NCI-H345 treated with DMSO at 0.1 percent for 48 hours (cell line): ENCODE results near the gene GPR137B.

Experiments
- DNase-seq: peaks from one replicate; lab custom pipeline; 2025; ENCODE audit not compliant: unreplicated experiment; lab: John Stamatoyannopoulos, UW

Gene GPR137B

GRCh38 chr1:236193184-236193583, 50.8 kb downstream of the GPR137B start:
- no peak for DNase-seq

DNA sequence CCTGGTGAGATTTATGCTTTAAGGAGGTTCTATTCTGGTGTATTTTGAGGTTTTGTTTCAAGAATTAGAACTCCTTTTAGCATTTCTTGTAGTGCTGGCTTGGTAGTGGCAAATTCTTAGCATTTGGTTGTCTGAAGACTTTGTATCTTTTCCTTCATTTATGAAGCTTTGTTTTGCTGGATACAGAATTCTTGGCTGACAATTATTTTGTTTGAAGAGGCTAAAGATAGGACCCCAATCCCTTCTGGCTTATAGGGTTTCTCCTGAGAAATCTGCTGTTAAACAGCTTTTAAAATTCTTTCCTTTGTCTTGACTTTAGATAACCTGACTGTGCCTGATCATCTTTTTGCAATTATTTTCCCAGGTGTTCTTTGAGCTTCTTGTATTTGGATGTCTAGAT, 58.6 kb downstream of the GPR137B start:
- DNase-seq: no peak

- DNase-seq: no peak
Observed at GRCh38 chr1:236201786-236202185, 59.4 kb downstream of the GPR137B start.

GRCh38 chr1:236204039-236204438, 61.7 kb downstream of the GPR137B start:
- DNase-seq: no peak

DNA sequence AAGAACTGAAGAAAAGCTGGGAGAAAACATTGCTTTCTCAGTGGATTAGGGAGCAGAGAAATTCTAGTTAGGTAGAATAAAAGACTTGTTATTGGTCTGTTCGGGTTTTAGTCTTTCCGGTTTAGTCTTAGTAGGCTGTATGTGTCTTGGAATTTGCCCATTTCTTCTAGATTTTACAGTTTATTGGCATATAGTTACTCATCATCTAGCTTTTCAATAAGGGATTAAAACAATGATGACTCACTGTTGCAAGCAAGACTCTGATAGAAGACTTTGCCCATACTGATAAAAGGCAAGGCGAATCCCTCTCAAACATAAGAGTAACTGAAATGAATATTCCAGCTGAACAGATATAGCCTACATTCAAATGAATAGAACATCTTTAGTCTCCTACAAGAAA, 62.3 kb downstream of the GPR137B start:
- DNase-seq: no peak

DNA sequence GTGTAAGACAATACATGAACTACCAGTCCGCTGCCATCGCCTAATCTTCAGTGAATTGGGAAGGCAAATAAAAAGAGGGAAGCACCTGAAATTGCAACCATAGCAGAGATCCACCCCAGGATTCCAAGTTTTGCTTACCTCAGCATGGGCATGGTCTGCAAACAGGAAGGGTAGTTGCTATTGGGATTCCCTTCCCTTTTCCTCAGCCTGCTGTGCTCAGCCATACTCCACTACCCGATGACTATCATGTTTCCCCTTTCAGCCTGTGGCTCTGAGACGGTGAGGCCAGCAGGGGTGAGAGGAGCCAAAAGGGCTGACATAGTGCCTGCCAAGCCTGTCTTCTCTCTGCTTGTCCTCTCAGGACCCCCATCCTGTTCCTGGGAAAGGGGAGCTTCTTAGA, 64.2 kb downstream of the GPR137B start:
- no peak for DNase-seq

- DNase-seq: no peak
Observed at GRCh38 chr1:236207121-236207520, 64.8 kb downstream of the GPR137B start.

GRCh38 chr1:236207569-236207968, 65.2 kb downstream of the GPR137B start:
- DNase-seq: no peak

DNA sequence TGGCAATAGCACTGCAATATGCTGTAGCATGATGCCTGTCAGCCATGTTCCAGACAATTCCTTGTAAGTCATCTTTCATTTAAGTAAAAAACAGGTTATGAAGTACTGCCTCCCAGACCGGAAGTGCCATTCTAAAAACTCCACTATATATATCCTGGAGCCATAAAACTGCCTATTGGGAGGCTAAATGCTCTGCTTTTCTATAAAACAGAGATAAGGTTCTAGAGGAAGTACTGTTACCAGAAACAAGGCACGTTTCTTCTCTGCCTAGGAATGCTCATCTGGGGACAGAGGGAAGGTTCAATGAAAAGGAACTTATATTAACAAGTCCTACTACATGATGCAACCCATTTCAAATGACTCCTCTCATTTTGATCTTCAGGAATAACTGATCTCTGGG, 66.8 kb downstream of the GPR137B start:
- no peak for DNase-seq

DNA sequence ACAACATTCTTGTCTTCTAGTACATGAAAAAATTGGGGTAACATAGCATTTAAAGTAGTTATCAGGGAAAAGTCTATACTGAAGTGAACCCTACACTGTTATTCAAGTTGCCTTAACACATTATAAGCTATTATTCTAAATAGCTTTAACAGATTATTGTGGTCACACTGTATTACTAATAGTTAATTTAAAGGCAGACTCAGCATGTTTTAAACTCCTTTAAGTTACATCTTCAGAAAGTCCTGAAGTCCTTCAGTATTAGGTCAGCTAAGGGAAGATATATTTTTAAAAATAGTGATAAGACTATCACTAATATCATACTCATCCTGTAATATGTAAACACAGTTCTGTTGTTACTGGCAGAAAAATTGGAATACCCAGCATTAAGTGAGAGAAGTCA, 67.4 kb downstream of the GPR137B start:
- DNase-seq: no peak

DNA sequence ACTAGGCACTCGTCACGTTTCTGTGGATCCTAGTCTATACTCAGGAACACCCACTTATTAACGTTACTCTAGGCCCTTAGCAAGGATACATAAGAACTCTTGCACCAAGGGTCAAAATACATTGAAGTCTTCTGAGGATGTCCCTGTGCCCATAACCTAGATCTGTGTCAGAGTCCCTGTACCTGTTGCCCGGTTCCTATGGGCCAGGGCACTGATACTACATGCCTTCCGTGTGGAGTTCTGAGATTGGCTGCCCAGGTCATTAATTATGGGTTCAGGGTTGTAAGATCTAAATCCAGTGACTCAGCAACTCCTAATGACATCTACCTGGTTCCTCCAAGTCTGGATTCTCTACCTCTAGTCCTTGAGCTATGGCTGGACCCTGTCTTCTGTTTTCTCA, 69.5 kb downstream of the GPR137B start:
- DNase-seq: no peak

DNA sequence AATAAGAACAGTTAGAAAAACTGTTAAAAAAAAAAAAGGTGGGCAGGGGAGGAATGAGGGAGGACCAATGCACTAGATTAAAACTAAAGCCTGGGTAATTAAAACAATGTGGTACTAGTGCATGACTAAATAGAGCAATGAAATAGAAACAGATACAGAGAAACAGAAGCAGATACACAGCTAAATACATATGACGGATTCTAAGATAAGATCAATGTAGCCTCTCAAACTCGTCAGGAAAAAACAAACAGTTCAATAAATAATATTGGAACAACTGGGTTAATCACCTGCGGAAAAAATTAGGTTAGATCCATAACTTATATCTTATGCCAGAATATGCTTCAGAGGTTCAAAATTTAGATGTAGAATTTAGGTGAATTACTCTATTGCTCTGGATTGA, 71.2 kb downstream of the GPR137B start:
- DNase-seq: no peak

DNA sequence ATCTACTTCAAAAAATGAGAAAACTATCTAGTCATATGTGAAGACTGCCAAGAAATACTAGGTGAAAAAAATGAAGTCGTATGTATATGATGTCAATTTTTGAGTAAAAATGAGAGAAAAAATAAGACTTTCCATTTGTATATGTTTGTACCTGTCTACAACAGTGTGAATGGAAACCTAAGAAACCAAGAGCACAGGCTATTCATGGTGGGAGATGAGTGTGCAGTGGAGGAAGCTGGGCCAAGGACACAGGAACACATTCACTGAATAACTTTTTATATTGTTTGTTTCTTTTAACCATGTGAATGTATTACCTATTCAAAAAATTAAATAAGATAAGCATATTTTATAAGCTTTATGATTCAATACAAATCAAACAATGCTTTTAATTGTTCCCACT, 72.4 kb downstream of the GPR137B start:
- DNase-seq: no peak

GRCh38 chr1:236220473-236220872, 78.1 kb downstream of the GPR137B start:
- DNase-seq: no peak

DNA sequence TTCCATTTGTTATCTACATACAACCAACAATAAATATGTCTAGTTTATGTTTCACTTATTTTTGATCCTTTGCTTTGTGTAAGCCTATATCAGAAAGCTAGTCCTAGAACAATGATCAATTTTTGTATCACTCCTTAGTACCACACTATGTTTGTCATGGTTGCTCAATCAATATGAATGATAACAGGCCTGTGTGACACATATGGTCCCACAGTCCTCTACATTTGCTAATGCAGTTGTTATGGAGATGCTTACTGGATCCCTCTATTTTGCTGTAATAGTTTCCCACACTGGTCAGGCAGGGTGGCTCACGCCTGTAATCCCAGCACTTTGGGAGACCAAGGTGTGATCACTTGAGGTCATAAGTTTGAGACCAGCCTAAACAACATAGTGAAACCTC, 80.3 kb downstream of the GPR137B start:
- DNase-seq: no peak

- DNase-seq: no peak
Observed at GRCh38 chr1:236228411-236228810, 86.1 kb downstream of the GPR137B start.

GRCh38 chr1:236235116-236235515, 92.8 kb downstream of the GPR137B start:
- DNase-seq: no peak

DNA sequence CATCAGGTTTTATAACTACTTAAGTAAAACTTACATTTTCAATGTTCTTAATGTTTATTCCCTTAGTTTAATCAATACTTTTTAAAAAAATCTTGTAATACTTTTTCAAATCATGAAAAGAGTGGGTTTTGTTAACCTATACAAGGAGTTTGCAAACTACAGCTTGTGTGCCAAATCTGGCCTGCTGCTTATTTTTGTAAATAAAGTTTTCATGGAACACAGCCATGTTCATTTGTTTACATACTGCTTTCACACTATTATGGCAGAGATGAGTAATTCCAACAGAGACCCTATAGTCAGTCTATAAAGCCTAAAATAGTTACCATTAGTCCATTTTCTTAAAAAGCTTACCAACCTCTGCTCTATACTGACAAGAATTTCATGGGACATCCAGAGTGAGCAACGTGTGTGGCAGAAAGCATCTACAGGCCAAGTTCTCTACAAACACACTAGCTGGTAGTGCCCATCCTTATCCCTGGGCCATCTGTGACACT, 96.8 kb downstream of the GPR137B start:
- DNase-seq: no peak

DNA sequence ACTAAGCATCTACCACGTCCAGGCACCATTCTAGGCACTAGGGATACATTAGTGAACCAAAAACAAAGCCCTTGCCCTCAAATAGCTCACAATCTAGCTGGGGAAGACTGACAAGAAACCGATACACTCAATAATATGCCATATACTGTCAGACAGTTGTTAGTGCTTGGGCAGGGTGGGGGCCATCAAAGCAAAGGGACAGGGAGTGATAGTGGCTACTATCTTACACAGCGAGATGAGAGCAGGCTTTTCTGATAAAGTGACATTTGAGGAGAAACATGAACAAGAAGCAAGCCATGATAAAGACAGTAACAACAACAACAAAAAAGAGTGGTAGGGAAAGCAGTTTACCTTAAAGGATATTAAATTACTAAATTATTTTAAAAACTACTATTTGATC, 98.3 kb downstream of the GPR137B start:
- DNase-seq: no peak

DNA sequence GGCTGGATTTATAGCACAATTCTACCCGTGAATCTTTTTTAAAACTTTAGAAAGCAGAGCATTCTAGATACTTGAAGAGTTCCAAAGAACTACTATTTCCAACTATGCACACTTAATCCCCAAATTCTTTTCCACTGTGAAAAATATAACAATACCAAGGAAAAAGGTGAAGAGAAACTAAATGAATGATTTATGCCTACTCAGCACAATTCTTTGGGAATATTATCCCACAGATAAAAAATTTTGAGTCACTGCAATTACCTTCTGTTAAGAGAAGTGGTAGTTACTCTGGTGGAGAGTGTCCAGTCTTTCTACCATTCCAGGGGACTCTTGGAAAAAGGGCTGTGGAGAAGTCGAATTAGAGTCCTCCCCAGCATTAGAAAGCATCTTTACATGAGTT, 100.2 kb downstream of the GPR137B start:
- no peak for DNase-seq

DNA sequence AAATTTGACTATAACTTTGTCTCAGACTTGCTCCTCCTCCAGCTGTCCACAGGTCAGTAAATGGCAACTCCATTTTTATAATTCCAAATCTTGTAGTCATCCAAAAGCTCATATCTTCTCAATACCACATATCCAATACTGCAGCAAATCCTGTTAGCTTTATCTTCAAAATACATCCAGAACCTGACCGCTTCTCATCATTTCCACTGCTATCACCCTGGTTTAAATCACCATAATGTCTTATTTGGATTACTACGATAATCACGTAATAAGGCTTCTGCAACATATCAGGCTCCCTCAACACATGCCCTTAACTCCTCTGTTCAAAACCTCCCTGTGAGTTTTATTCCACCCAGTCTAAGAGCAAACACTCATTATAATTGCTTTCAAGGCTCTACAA, 104.9 kb downstream of the GPR137B start:
- DNase-seq: no peak

GRCh38 chr1:236251587-236251986, 109.2 kb downstream of the GPR137B start:
- DNase-seq: no peak

- no peak for DNase-seq
Observed at GRCh38 chr1:236253119-236253518, 110.8 kb downstream of the GPR137B start.
